Adrenal gland (tissue), 12 donors: ENCODE results near the gene HSPA1L. TPM values are rescaled to one million over a fixed set of nuclear protein-coding genes. Genes with fewer than 3 reads are reported as not detected.

Experiments used
- DNase-seq, 7 donors: peaks; one replicate each; pipeline ENCODE4 v3.0.0-alpha.2; 2019 to 2020
- H3K27ac ChIP-seq, 5 donors: fragments of 200-600 bp; sonication (generic) in 4 of 5; 1 replicate in 3 of 5; 2 replicates in 2 of 5; pipeline versions ENCODE4 v1.5.1 to v1.8.0; 2016 to 2020; ENCODE audit warnings: mild to moderate bottlenecking in 1 of 5
- H3K27me3 ChIP-seq: fragments of 200-600 bp; 2 replicates; pipeline ENCODE4 v1.8.0; 2021
- H3K36me3 ChIP-seq, 2 donors: fragments of 200-600 bp; replicated peaks in 1 of 2; 1 replicate in 1 of 2; 2 replicates in 1 of 2; pipeline versions ENCODE4 v1.5.1 to v1.8.0; 2018 to 2022
- H3K4me1 ChIP-seq, 2 donors: fragments of 200-600 bp; replicated peaks in 1 of 2; 1 replicate in 1 of 2; 2 replicates in 1 of 2; pipeline versions ENCODE4 v1.5.1 to v1.8.0; 2018 to 2021
- H3K4me3 ChIP-seq, 4 donors: fragments of 200-600 bp; sonication (generic) in 3 of 4; one replicate each; pipeline ENCODE4 v1.5.1; 2016 to 2018
- H3K9me3 ChIP-seq, 3 donors: fragments of 200-600 bp; sonication (generic) in 1 of 3; replicated peaks in 1 of 3; 1 replicate in 2 of 3; 2 replicates in 1 of 3; pipeline versions ENCODE4 v1.5.1 to v1.8.0; 2016 to 2021
- POLR2A ChIP-seq, 2 donors: fragments of 450-650 bp; IDR thresholded peaks; one replicate each; pipeline ENCODE4 v1.6.1; 2017; ENCODE audit warnings: antibody characterized with exemption in 2 of 2, mild to moderate bottlenecking in 2 of 2, moderate library complexity in 1 of 2
- WGBS, 4 donors: extraction: QIAGEN DNeasy Blood & Tissue Kit in 2 of 4; methylation state at CpG; one replicate each; pipeline versions ENCODE4 v1.1.5 to v1.1.7; 2013 to 2017; 5-methylcytosine and 5-hydroxymethylcytosine counted together
- intact Hi-C, 2 donors: fragments of 100-400 bp; cut with DNase I; formaldehyde crosslinking; loops; one replicate each; pipeline versions ENCODE4 v1.14.1 to v1.15.0; 2022 to 2023
- polyA plus RNA-seq, 3 donors: library from polyadenylated mRNA; stranded (reverse); fragments of 200-250 nt in 2 of 3; fragments of 350-450 nt in 1 of 3; fragmentation: Illumina TruSeq in 1 of 3; extraction: RNeasy Lipid Tissue Mini Kit (QIAGEN cat#74804) in 1 of 3; gene quantifications; one replicate each; pipeline ENCODE4 v1.2.3, GENCODE V29; 2013 to 2014
- total RNA-seq, 9 donors: library from RNA; depleted of rRNA in 4 of 9; stranded (reverse); fragments of >200 nt in 4 of 9; fragments of 120-200 nt in 1 of 9; fragmentation: NEBNext Ultra II Directional in 1 of 9; extraction: Animal tissue kit (Norgen Biotek cat#: 25700) in 1 of 9; gene quantifications; one replicate each; pipeline versions ENCODE4 v1.1.0 to v1.2.4, GENCODE V29; 2013 to 2023
- TF ChIP-seq, protein P1 (sequence below), 6 experiments: fragments of 450-650 bp in 4 of 6; fragments of 200-600 bp in 2 of 6; sonication (generic) in 1 of 6; IDR thresholded peaks; 1 replicate in 5 of 6; 2 replicates in 1 of 6; pipeline versions ENCODE4 v1.5.1 to v1.8.0; 2016 to 2021; ENCODE audit warnings: antibody characterized with exemption in 6 of 6, mild to moderate bottlenecking in 2 of 6, moderate library complexity in 1 of 6
- donor health status: healthy with polysubstance abuse.
- donor health status: Bipolar disorder and iron deficiency.
- donor health status: DM: yes; HTN: yes; CAD: no.
- donor health status: DM: no; HTN: no; CAD: no.
- donor health status: DM: no; HTN: no; CAD: no.
- donor health status: DM: yes; HTN: yes; CAD: no.

The HSPA1L gene
- total and polyA plus RNA-seq, 12 donors: 0.79 to 5.3 (median 1.9) TPM

DNA sequence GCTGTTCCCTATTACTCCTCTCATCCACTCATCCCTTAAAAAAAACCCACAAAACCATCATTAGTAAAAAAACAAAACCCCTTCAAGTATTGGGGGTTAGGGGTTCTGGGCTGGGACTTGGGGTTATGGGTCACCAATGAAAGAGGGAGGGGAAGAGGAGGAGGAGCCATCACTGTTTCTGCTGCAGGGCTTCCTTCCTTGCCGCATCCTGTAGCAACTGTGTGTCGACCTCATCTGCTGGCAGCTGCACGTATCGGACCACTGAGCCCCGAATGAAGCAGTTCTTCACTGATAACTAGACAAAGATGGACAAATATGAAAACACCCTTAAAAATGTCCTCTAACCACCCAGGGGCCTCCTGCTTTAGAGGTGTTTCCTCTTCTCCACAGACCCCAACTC lies 17.5 kb downstream of the HSPA1L start:
- H3K27ac ChIP-seq: peak overlapping the region in 1 of 5 donors; percentile 97
- no peaks in the 10 kb centered on the region for H3K27me3 ChIP-seq
- 60 to 72% (median 66%) methylated on average over 5 of the region's 5 CpGs for WGBS, 4 donors
- intact Hi-C loops: no loop called here
- H3K4me1 ChIP-seq: peaks cover 13 to 23% of the 10 kb centered on the region in 2 donors
- H3K9me3 ChIP-seq: no peaks in the 10 kb centered on the region
- peaks cover 0 to 14% of the 10 kb centered on the region in 2 donors for H3K36me3 ChIP-seq
- no peak overlapping the region for H3K4me3 ChIP-seq
- TF ChIP-seq POLR2A (IDR thresholded peaks at IDR 0.05): no peak
- TF ChIP-seq, protein P1, sequence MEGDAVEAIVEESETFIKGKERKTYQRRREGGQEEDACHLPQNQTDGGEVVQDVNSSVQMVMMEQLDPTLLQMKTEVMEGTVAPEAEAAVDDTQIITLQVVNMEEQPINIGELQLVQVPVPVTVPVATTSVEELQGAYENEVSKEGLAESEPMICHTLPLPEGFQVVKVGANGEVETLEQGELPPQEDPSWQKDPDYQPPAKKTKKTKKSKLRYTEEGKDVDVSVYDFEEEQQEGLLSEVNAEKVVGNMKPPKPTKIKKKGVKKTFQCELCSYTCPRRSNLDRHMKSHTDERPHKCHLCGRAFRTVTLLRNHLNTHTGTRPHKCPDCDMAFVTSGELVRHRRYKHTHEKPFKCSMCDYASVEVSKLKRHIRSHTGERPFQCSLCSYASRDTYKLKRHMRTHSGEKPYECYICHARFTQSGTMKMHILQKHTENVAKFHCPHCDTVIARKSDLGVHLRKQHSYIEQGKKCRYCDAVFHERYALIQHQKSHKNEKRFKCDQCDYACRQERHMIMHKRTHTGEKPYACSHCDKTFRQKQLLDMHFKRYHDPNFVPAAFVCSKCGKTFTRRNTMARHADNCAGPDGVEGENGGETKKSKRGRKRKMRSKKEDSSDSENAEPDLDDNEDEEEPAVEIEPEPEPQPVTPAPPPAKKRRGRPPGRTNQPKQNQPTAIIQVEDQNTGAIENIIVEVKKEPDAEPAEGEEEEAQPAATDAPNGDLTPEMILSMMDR (IDR thresholded peaks at IDR 0.05): no peak
- DNase-seq: no peak

DNA sequence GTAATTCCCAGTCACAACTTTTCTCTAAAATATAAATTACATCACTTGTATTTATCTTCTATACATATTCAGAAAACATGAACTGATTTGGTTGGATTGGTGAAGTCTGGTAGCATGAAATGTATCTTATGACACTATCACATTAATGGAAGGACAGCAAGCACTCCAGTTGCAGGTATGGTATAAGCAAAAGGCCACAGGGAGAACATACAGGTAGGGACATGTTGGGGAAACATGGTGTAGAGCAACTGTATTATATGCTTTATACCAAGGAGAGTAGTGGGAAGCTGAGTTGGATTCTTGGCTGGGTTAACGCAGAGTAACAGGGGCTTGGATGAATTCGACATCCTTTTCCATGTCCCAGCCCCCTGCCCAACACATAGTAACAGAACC lies 18.1 kb downstream of the HSPA1L start:
- WGBS, 4 donors: 85 to 100% (median 90%) methylated on average over 2 of the region's 2 CpGs
- intact Hi-C loops: no loop called here
- Histone ChIP-seq H3K27ac (peak overlapping the region in 1 of 5 donors; percentile 97), H3K9me3 (no peaks in the 10 kb centered on the region), H3K4me1 (peaks cover 13 to 23% of the 10 kb centered on the region in 2 donors), H3K36me3 (peaks cover 0 to 12% of the 10 kb centered on the region in 2 donors), H3K27me3 (no peaks in the 10 kb centered on the region), H3K4me3 (no peak overlapping the region)
- TF ChIP-seq POLR2A (IDR thresholded peaks at IDR 0.05): no peak
- TF ChIP-seq, protein P1 (IDR thresholded peaks at IDR 0.05): no peak
- no peak for DNase-seq

DNA sequence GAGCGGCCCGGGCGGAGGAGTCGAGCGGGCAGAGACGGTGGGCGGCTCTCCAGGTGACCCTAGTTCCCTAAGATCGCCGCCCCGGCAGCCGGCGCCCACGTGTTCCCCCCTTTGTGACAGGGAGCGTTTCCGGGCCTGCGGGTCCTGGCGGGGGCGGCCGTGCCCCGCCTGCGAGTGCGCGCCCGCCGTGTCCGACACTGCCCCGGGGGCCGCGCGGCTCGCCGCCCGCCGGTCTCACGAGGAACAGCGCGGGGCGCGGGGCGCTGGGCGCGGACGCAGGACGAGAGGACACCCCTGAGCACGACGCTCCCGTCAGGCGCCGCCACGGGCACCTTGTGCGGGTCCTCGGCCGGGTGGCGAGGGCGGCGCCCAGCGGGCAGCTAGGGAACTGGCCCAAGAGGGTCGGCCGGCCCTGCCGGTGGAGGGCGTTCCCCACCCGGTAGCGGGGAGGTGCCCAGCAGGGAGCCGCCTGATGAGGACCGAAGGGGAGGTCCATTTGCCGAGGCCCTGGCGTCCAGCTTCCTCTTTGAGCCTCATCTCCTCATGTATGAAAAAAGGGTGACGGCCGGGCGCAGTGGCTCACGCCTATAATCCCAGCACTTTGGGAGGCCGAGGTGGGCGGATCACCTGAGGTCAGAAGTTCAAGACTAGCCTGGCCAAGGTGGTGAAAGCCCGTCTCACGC lies 19.3 kb downstream of the HSPA1L start, which contains the start of gene VARS1:
TSS of gene VARS1 (minus strand) at position 137 of the 683 bp plus-strand sequence. CDS start 535 bp downstream, outside the sequence.
- DNase-seq: peak; percentile 91 to 94 (median 92)
- Histone ChIP-seq H3K4me3 (peak within 1 kb of the TSS; percentile 73 to 92 (median 90)), H3K36me3 (peaks cover 0 to 12% of the 10 kb centered on the region in 2 donors), H3K4me1 (peaks cover 13 to 23% of the 10 kb centered on the region in 2 donors), H3K9me3 (no peaks in the 10 kb centered on the region), H3K27me3 (no peaks in the 10 kb centered on the region), H3K27ac (peak within 1 kb of the TSS; percentile 56 to 100 (median 87))
- TF ChIP-seq POLR2A (IDR thresholded peaks at IDR 0.05): peak in 1 of 2 donors; percentile 43
- TF ChIP-seq, protein P1 (IDR thresholded peaks at IDR 0.05): peak; percentile 52 to 97 (median 78)
- intact Hi-C loops: no loop called here
- WGBS, 4 donors: 0 to 2% (median 1%) methylated on average over 1 to 75 of the region's 75 CpGs

DNA sequence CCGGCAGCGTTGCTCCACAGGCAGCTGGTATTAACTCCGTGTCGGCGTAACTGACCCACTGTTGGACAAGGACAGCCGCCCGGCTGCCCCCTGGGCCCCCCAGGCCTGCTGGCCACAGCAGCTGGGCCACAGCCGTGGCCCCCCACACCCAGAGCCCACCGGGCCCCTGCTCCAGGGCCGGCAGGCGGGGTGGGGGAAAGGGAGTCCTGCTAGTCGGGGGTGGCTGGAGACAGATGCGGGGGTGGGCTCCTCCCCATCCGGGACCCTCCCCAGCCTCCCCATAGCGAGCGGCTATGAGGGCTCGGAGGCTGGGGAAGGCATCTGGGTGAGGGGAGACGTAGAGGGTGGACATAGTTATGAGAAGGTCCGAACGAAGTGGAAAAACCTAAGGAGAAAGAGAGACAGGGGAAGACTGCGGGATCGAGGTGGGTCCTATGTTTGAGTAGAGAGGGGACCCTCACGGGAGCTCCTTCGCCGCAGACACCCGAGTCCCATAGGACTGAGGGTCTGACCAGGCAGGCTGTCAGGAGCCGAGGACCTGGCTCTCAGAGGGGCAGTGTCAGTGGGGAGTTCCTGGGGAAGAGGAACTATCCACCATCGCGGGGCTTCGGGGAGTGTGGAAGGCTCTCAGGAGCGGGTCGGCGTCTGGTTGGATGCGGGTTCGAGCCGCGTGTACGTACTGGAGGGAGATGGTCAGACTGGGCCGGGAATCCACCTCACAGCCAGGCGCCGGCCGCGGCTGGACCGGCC lies 20.0 kb downstream of the HSPA1L start:
- Histone ChIP-seq H3K4me1 (peaks cover 13 to 23% of the 10 kb centered on the region in 2 donors), H3K36me3 (peaks cover 0 to 16% of the 10 kb centered on the region in 2 donors), H3K27me3 (no peaks in the 10 kb centered on the region), H3K4me3 (peak overlapping the region; percentile 73 to 92 (median 90)), H3K27ac (peak overlapping the region; percentile 56 to 100 (median 87)), H3K9me3 (no peaks in the 10 kb centered on the region)
- 0 to 2% (median 2%) methylated on average over 17 to 44 of the region's 44 CpGs for WGBS, 4 donors
- TF ChIP-seq, protein P1 (IDR thresholded peaks at IDR 0.05): no peak
- TF ChIP-seq POLR2A (IDR thresholded peaks at IDR 0.05): no peak
- intact Hi-C loops: no loop called here
- no peak for DNase-seq
